ENCODE data around the gene LYSMD2.

- TF ChIP-seq EZH2 (IDR thresholded peaks at IDR 0.05; ENCODE audit: insufficient read depth, poor library complexity, severe bottlenecking) (no peak), EZH2phosphoT487 (IDR thresholded peaks at IDR 0.05; ENCODE audit: insufficient read depth, low read depth) (no peak)
These were observed 60.0 kb downstream of the LYSMD2 start for GRCh38 chr15:51677452-51677851.
